Trophoblast cell (in vitro differentiated cells and primary cell): Measurements from ENCODE around the gene UQCC5.

Experiments
- DNase-seq, 2 donors: peaks; one replicate each; pipeline ENCODE4 v3.0.0-alpha.2; 2016
- H2AFZ ChIP-seq: 2 replicates; pipeline ENCODE4 v1.6.1; 2013; ENCODE audit warnings: low read length, moderate library complexity, mild to moderate bottlenecking; ENCODE audit not compliant: insufficient read depth, poor library complexity
- H2AK5ac ChIP-seq: 2 replicates; pipeline ENCODE4 v1.6.1; 2013; ENCODE audit warnings: mild to moderate bottlenecking, low read length
- H2BK120ac ChIP-seq: 2 replicates; pipeline ENCODE4 v1.6.1; 2013; ENCODE audit warnings: low read length, mild to moderate bottlenecking, moderate library complexity; ENCODE audit not compliant: insufficient read depth, poor library complexity
- H2BK12ac ChIP-seq: 2 replicates; pipeline ENCODE4 v1.6.1; 2013; ENCODE audit warnings: mild to moderate bottlenecking, low read length, moderate library complexity
- H2BK5ac ChIP-seq: 2 replicates; pipeline ENCODE4 v1.6.1; 2013; ENCODE audit warnings: low read length, low read depth, moderate library complexity, mild to moderate bottlenecking; ENCODE audit not compliant: poor library complexity
- H3K14ac ChIP-seq: 2 replicates; pipeline ENCODE4 v1.6.1; 2013; ENCODE audit warnings: mild to moderate bottlenecking, low read length
- H3K18ac ChIP-seq: 2 replicates; pipeline ENCODE4 v1.6.1; 2013; ENCODE audit warnings: mild to moderate bottlenecking, low read length
- H3K23ac ChIP-seq: 2 replicates; pipeline ENCODE4 v1.6.1; 2013; ENCODE audit warnings: low read length
- H3K27ac ChIP-seq: 2 replicates; pipeline ENCODE4 v1.5.1; 2013; ENCODE audit warnings: low read depth, mild to moderate bottlenecking, inconsistent platforms, low read length, moderate library complexity
- H3K27me3 ChIP-seq: 2 replicates; pipeline ENCODE4 v1.6.1; 2013; ENCODE audit warnings: inconsistent platforms, mild to moderate bottlenecking, low read length, moderate library complexity; ENCODE audit not compliant: insufficient read depth
- H3K36me3 ChIP-seq, 2 experiments: 1 replicate in 1 of 2; 2 replicates in 1 of 2; pipeline ENCODE4 v1.6.1; 2013; ENCODE audit warnings: low read length in 2 of 2, mild to moderate bottlenecking in 2 of 2, moderate library complexity in 1 of 2; ENCODE audit not compliant: insufficient read depth in 2 of 2, control insufficient read depth in 1 of 2
- H3K4ac ChIP-seq: 2 replicates; pipeline ENCODE4 v1.6.1; 2013; ENCODE audit warnings: low read depth, mild to moderate bottlenecking, low read length, moderate library complexity
- H3K4me1 ChIP-seq, 2 experiments: 1 replicate in 1 of 2; 2 replicates in 1 of 2; pipeline ENCODE4 v1.6.1; 2013; ENCODE audit warnings: low read length in 2 of 2, mild to moderate bottlenecking in 2 of 2, moderate library complexity in 1 of 2; ENCODE audit not compliant: insufficient read depth in 2 of 2, control insufficient read depth in 1 of 2
- H3K4me2 ChIP-seq: 2 replicates; pipeline ENCODE4 v1.6.1; 2013; ENCODE audit warnings: inconsistent platforms, mild to moderate bottlenecking, low read length, moderate library complexity
- H3K4me3 ChIP-seq: 2 replicates; pipeline ENCODE4 v1.5.1; 2013; ENCODE audit warnings: mild to moderate bottlenecking, low read depth, low read length, inconsistent platforms
- H3K79me1 ChIP-seq: one replicate; pipeline ENCODE4 v1.6.1; 2013; ENCODE audit warnings: low read length
- H3K79me2 ChIP-seq: 2 replicates; pipeline ENCODE4 v1.6.1; 2013; ENCODE audit warnings: low read length, mild to moderate bottlenecking; ENCODE audit not compliant: control insufficient read depth, insufficient read depth, poor library complexity
- H3K9ac ChIP-seq: 2 replicates; pipeline ENCODE4 v1.6.1; 2013; ENCODE audit warnings: mild to moderate bottlenecking, low read length
- H3K9me3 ChIP-seq: 2 replicates; pipeline ENCODE4 v1.6.1; 2013; ENCODE audit warnings: low read depth, mild to moderate bottlenecking, control low read depth, inconsistent platforms, low read length; ENCODE audit not compliant: insufficient read depth
- H4K12ac ChIP-seq: 2 replicates; pipeline ENCODE4 v1.6.1; 2013; ENCODE audit warnings: low read depth, mild to moderate bottlenecking, low read length, moderate library complexity
- H4K8ac ChIP-seq: 2 replicates; pipeline ENCODE4 v1.6.1; 2013; ENCODE audit warnings: low read depth, mild to moderate bottlenecking, low read length, moderate library complexity
- H4K91ac ChIP-seq: one replicate; pipeline ENCODE4 v1.6.1; 2013; ENCODE audit warnings: low read depth, mild to moderate bottlenecking, low read length, moderate library complexity
- WGBS: extraction: QIAGEN DNeasy Blood & Tissue Kit; methylation state at CpG from one replicate; pipeline ENCODE4 v1.1.7; 2013; ENCODE audit warnings: missing lambda C conversion rate; ENCODE audit not compliant: insufficient read length, insufficient coverage; ENCODE audit errors: extremely low coverage; 5-methylcytosine and 5-hydroxymethylcytosine counted together

UQCC5 gene

DNA sequence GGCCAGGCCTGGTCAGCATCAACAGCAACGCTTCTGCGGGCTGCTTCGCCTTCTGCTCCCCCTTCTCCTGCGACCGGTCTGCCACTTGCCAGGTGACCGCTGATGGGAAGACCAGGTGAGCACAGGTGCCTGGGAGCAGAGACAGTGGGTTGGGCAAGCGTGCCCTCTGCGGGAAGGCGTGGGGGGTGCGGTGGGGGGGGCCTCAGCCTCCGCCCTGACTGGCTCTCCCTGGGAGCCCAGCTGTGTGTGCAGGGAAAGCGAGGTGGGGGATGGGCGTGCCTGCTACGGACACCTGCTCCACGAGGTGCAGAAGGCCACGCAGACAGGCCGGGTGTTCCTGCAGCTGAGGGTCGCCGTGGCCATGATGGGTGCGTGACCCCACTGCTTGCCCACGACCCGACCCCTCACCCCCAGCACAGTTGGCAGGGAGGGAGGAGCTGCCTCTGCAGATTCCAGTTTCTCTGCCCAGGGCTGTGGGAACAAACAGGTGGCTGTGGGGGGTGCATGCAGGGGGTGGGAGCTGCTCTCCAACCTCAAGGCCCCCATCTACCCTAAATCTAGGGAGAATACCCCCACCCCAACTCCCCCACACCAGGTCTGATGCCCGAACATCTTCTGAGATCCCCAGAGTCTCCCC, 32.5 kb upstream of the UQCC5 start:
- no peak overlapping the region for H2AFZ ChIP-seq
- H3K4me3 ChIP-seq: no peak overlapping the region
- H3K4me1 ChIP-seq: no peaks in the 10 kb centered on the region
- no peaks in the 10 kb centered on the region for H3K36me3 ChIP-seq
- no peak overlapping the region for H3K4me2 ChIP-seq
- no peaks in the 10 kb centered on the region for H3K27me3 ChIP-seq
- no peak overlapping the region for H4K91ac ChIP-seq
- no peak overlapping the region for H2BK12ac ChIP-seq
- DNase-seq: no peak
- no peak overlapping the region for H3K9ac ChIP-seq
- no peak overlapping the region for H3K4ac ChIP-seq
- no peak overlapping the region for H2BK120ac ChIP-seq
- no peak overlapping the region for H2AK5ac ChIP-seq
- no peak overlapping the region for H3K23ac ChIP-seq
- no peak overlapping the region for H3K14ac ChIP-seq
- H4K8ac ChIP-seq: no peak overlapping the region
- no peaks in the 10 kb centered on the region for H3K79me1 ChIP-seq
- H3K79me2 ChIP-seq: no peaks in the 10 kb centered on the region
- no peak overlapping the region for H3K27ac ChIP-seq
- H3K18ac ChIP-seq: no peak overlapping the region
- H3K9me3 ChIP-seq: peaks cover 2% of the 10 kb centered on the region
- WGBS: no CpG with 5 or more reads among the region's 23 CpGs
- H2BK5ac ChIP-seq: no peak overlapping the region
- no peak overlapping the region for H4K12ac ChIP-seq

DNA sequence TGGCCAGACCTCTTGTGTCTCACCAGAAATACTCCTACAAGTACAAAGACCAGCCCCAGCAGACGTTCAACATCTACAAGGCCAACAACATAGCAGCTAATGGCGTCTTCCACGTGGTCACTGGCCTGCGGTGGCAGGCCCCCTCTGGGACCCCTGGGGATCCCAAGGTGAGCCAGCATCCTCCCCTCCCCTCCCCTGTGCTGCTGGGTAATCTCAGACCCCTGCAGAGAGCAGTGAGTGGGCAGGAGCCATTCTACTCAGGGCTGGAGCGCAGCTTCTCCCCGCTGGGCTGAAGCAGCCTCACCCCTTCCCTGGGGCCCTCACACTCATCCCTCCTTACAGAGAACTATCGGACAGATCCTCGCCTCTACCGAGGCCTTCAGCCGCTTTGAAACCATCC, 31.4 kb upstream of the UQCC5 start:
- Histone ChIP-seq H3K4me3 (no peak overlapping the region), H3K27me3 (no peaks in the 10 kb centered on the region), H3K79me2 (no peaks in the 10 kb centered on the region), H3K27ac (no peak overlapping the region), H4K8ac (no peak overlapping the region), H3K79me1 (no peaks in the 10 kb centered on the region), H3K36me3 (no peaks in the 10 kb centered on the region), H3K9me3 (peaks cover 2% of the 10 kb centered on the region), H3K9ac (no peak overlapping the region), H4K91ac (no peak overlapping the region), H2AFZ (no peak overlapping the region), H4K12ac (no peak overlapping the region), H2BK12ac (no peak overlapping the region), H3K4me1 (no peaks in the 10 kb centered on the region), H3K4ac (no peak overlapping the region), H2BK5ac (no peak overlapping the region), H3K18ac (no peak overlapping the region), H3K14ac (no peak overlapping the region), H2BK120ac (no peak overlapping the region), H3K4me2 (no peak overlapping the region), H2AK5ac (no peak overlapping the region), H3K23ac (no peak overlapping the region)
- DNase-seq: no peak
- no CpG with 5 or more reads among the region's 10 CpGs for WGBS

DNA sequence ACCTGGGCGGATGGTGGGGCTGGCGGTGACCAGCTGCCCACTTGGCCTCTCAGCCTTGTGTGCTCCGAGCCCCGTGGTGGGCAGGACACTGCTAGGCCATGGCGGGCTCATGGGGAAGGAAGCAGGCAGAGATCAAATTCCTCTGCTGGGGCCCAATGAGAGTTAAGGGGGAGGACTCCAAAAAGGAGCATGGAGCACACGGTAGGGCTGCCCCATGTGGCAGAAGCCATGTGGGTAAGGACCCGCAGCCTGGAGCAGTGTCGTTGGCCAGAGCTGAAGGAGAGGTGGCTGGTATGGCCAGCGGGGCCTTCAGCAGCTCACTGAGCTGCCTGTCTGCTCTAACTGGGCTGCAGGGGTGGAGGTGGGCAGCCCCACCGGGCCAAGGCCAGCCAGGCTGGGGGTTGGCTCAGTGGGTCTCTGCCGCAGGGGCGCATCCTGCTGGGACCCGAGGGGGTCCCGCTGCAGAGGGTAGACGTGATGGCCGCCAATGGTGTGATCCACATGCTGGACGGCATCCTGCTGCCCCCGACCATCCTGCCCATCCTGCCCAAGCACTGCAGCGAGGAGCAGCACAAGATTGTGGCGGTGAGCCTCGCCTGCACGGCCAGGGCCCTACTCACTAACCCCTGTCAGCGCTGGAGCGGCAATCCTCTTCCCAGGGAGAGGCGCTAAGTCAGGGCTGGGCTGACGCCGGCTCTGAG, 30.0 kb upstream of the UQCC5 start:
- H3K9ac ChIP-seq: no peak overlapping the region
- H3K4me1 ChIP-seq: no peaks in the 10 kb centered on the region
- no peak overlapping the region for H3K18ac ChIP-seq
- H2AFZ ChIP-seq: no peak overlapping the region
- no peaks in the 10 kb centered on the region for H3K36me3 ChIP-seq
- no peak overlapping the region for H3K27ac ChIP-seq
- H3K79me1 ChIP-seq: no peaks in the 10 kb centered on the region
- no CpG with 5 or more reads among the region's 27 CpGs for WGBS
- peak overlapping the region; percentile 40 for H3K4me3 ChIP-seq
- H2AK5ac ChIP-seq: no peak overlapping the region
- no peak overlapping the region for H4K91ac ChIP-seq
- no peak overlapping the region for H4K8ac ChIP-seq
- no peak overlapping the region for H3K14ac ChIP-seq
- H3K4ac ChIP-seq: no peak overlapping the region
- no peaks in the 10 kb centered on the region for H3K79me2 ChIP-seq
- peaks cover 2% of the 10 kb centered on the region for H3K9me3 ChIP-seq
- no peak overlapping the region for H3K4me2 ChIP-seq
- DNase-seq: no peak
- no peak overlapping the region for H3K23ac ChIP-seq
- H3K27me3 ChIP-seq: no peaks in the 10 kb centered on the region
- H2BK120ac ChIP-seq: no peak overlapping the region
- no peak overlapping the region for H2BK12ac ChIP-seq
- no peak overlapping the region for H2BK5ac ChIP-seq
- H4K12ac ChIP-seq: no peak overlapping the region

- H3K79me1 ChIP-seq: no peaks in the 10 kb centered on the region
- H3K4me3 ChIP-seq: no peak overlapping the region
- H3K36me3 ChIP-seq: no peaks in the 10 kb centered on the region
- no peak overlapping the region for H2AFZ ChIP-seq
- H4K91ac ChIP-seq: no peak overlapping the region
- no peak overlapping the region for H2BK5ac ChIP-seq
- no peak overlapping the region for H3K14ac ChIP-seq
- no peak overlapping the region for H4K12ac ChIP-seq
- H3K23ac ChIP-seq: no peak overlapping the region
- peaks cover 2% of the 10 kb centered on the region for H3K9me3 ChIP-seq
- no peaks in the 10 kb centered on the region for H3K4me1 ChIP-seq
- no peak overlapping the region for H2BK12ac ChIP-seq
- no peak overlapping the region for H3K4me2 ChIP-seq
- whole genome bisulfite sequencing: no CpG with 5 or more reads among the region's 5 CpGs
- H4K8ac ChIP-seq: no peak overlapping the region
- DNase-seq: no peak
- no peak overlapping the region for H3K4ac ChIP-seq
- H3K9ac ChIP-seq: no peak overlapping the region
- no peaks in the 10 kb centered on the region for H3K79me2 ChIP-seq
- no peak overlapping the region for H2AK5ac ChIP-seq
- no peak overlapping the region for H2BK120ac ChIP-seq
- H3K27ac ChIP-seq: no peak overlapping the region
- H3K27me3 ChIP-seq: no peaks in the 10 kb centered on the region
- H3K18ac ChIP-seq: no peak overlapping the region
Measured at GRCh38 chr3:52507359-52507758, 29.0 kb upstream of the UQCC5 start.
